GM23338 (cell line): Measurements from ENCODE around the gene LYZ. TPM values are rescaled to one million over a fixed set of nuclear protein-coding genes. Genes with fewer than 3 reads are reported as not detected.

Source experiments
- ATAC-seq: fragments of 200-7000 bp; cut with Tn5 transposase; 3 replicates; pipeline ENCODE4 v1.9.1; 2020
- DNase-seq: peaks from one replicate; pipeline ENCODE4 v3.0.0-alpha.2; 2015; ENCODE audit warnings: low spot score
- H2AFZ ChIP-seq: fragments of 200-600 bp; sonication (generic); 2 replicates; pipeline ENCODE4 v1.8.0; 2016; ENCODE audit warnings: antibody characterized with exemption, mild to moderate bottlenecking, moderate library complexity
- H3F3A ChIP-seq: fragments of 200-600 bp; sonication (generic); replicated peaks from 2 replicates; pipeline ENCODE4 v1.8.0; 2017; ENCODE audit warnings: antibody characterized with exemption, mixed run types, low read depth
- H3K27ac ChIP-seq: fragments of 200-600 bp; sonication (generic); 2 replicates; pipeline ENCODE4 v1.6.1; 2016; ENCODE audit warnings: low read depth
- H3K27me3 ChIP-seq: fragments of 200-600 bp; sonication (generic); 2 replicates; pipeline ENCODE4 v1.8.0; 2016; ENCODE audit warnings: mild to moderate bottlenecking, mixed run types, moderate library complexity; ENCODE audit not compliant: insufficient read depth
- H3K36me3 ChIP-seq: fragments of 200-600 bp; sonication (generic); 2 replicates; pipeline ENCODE4 v1.8.0; 2016; ENCODE audit warnings: mild to moderate bottlenecking; ENCODE audit not compliant: insufficient read depth
- H3K4me1 ChIP-seq: fragments of 200-600 bp; sonication (generic); 2 replicates; pipeline ENCODE4 v1.8.0; 2016; ENCODE audit warnings: mild to moderate bottlenecking, moderate library complexity; ENCODE audit not compliant: insufficient read depth
- H3K4me2 ChIP-seq: fragments of 200-600 bp; sonication (generic); 2 replicates; pipeline ENCODE4 v1.7.1; 2017; ENCODE audit warnings: mixed run types
- H3K4me3 ChIP-seq: fragments of 200-600 bp; sonication (generic); 2 replicates; pipeline ENCODE4 v1.6.1; 2016; ENCODE audit warnings: mixed run types
- H3K79me2 ChIP-seq: fragments of 200-600 bp; sonication (generic); replicated peaks from 2 replicates; pipeline ENCODE4 v1.8.0; 2017; ENCODE audit warnings: mild to moderate bottlenecking; ENCODE audit not compliant: insufficient read depth
- H3K9me2 ChIP-seq: fragments of 200-600 bp; sonication (generic); 2 replicates; pipeline ENCODE4 v1.8.0; 2017; ENCODE audit not compliant: insufficient read depth
- H4K20me1 ChIP-seq: fragments of 200-600 bp; sonication (generic); replicated peaks from 2 replicates; pipeline ENCODE4 v1.8.0; 2017; ENCODE audit warnings: mild to moderate bottlenecking; ENCODE audit not compliant: insufficient read depth
- H3K27ac Mint-ChIP-seq: 2 replicates; pipeline ENCODE4 v1.8.0; 2020; ENCODE audit warnings: inconsistent platforms, mild to moderate bottlenecking, moderate library complexity, mixed read lengths
- H3K27me3 Mint-ChIP-seq: 3 replicates; pipeline ENCODE4 v1.8.0; 2022; ENCODE audit warnings: low read depth, mild to moderate bottlenecking, moderate library complexity, mixed read lengths, inconsistent platforms; ENCODE audit not compliant: insufficient read depth, poor library complexity
- H3K36me3 Mint-ChIP-seq: 3 replicates; pipeline ENCODE4 v1.8.0; 2021; ENCODE audit warnings: low read depth, mild to moderate bottlenecking, inconsistent platforms, moderate library complexity, mixed read lengths
- H3K4me1 Mint-ChIP-seq: 3 replicates; pipeline ENCODE4 v1.8.0; 2020; ENCODE audit warnings: mild to moderate bottlenecking, inconsistent platforms, mixed read lengths
- H3K4me3 Mint-ChIP-seq: 3 replicates; pipeline ENCODE4 v1.8.0; 2021; ENCODE audit warnings: moderate library complexity, mild to moderate bottlenecking, inconsistent platforms, mixed read lengths
- H3K9me3 Mint-ChIP-seq: 3 replicates; pipeline ENCODE4 v1.8.0; 2020; ENCODE audit warnings: moderate library complexity, mild to moderate bottlenecking, inconsistent platforms, mixed read lengths
- CREB1 ChIP-seq: fragments of 250-450 bp; sonication (Bioruptor Pico); IDR thresholded peaks from 2 replicates; pipeline ENCODE4 v1.5.0; 2020; ENCODE audit warnings: low read depth, mild to moderate bottlenecking, moderate library complexity
- EZH2phosphoT487 ChIP-seq: fragments of 200-600 bp; sonication (generic); IDR thresholded peaks from one replicate; pipeline ENCODE4 v1.8.1; 2018; ENCODE audit warnings: antibody characterized with exemption; ENCODE audit not compliant: unreplicated experiment
- NANOG ChIP-seq: IDR thresholded peaks from 2 replicates; pipeline ENCODE4 v1.6.1; 2016; ENCODE audit warnings: antibody characterized with exemption, borderline replicate concordance
- POLR2AphosphoS5 ChIP-seq: IDR thresholded peaks from 2 replicates; pipeline ENCODE4 v1.6.1; 2016; ENCODE audit warnings: antibody characterized with exemption, low read depth
- ZNF462 ChIP-seq: fragments of 250-450 bp; sonication (Bioruptor Pico); IDR thresholded peaks from 2 replicates; pipeline ENCODE4 v1.5.0; 2020; ENCODE audit warnings: mild to moderate bottlenecking, moderate library complexity
- polyA plus RNA-seq: library from polyadenylated mRNA; unstranded; fragments of >200 nt; fragmentation: Nextera tagmentation; extraction: Ambion mirVana; gene quantifications from 2 replicates; pipeline ENCODE4 v1.2.1, GENCODE V29; 2016
- total RNA-seq: library from RNA; depleted of rRNA; stranded (reverse); fragments of >200 nt; shearing (Covaris generic); gene quantifications from 2 replicates; pipeline ENCODE4 v1.2.3, GENCODE V29; 2014
- TF ChIP-seq, protein P1 (sequence below): IDR thresholded peaks from one replicate; pipeline ENCODE4 v1.6.1; 2018; ENCODE audit warnings: antibody characterized with exemption; ENCODE audit not compliant: unreplicated experiment
- TF ChIP-seq, protein P2 (sequence below), 2 experiments: fragments of 200-600 bp in 1 of 2; sonication (generic) in 1 of 2; conservative IDR thresholded peaks; 2 replicates each; pipeline versions ENCODE4 v1.5.1 to v1.6.1; 2016 to 2017; ENCODE audit warnings: antibody characterized with exemption in 2 of 2, low read depth in 2 of 2, mild to moderate bottlenecking in 2 of 2, moderate library complexity in 1 of 2

Gene LYZ
- total and polyA plus RNA-seq, 2 experiments from 2014 or later, result not detected

DNA sequence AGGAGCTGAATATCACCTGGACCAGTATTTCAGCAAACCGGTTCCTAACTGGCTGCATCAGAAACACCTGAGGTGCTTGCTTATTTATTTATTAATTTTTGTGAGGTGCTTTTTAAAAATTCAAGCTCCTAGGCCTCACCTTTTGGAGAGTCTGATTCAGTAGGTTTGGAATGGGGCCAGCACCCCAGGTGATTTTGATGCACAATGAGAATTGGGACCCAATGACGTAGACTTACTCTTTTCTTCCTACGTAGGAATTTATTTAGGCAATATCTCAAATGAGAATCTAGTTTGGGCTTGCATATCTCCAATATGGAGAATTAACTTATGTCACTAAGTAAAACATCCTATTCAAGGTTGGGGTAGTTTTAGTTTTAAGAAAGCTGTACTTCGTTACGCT lies 18.6 kb downstream of the LYZ start (continued):
- TF ChIP-seq, protein P1, sequence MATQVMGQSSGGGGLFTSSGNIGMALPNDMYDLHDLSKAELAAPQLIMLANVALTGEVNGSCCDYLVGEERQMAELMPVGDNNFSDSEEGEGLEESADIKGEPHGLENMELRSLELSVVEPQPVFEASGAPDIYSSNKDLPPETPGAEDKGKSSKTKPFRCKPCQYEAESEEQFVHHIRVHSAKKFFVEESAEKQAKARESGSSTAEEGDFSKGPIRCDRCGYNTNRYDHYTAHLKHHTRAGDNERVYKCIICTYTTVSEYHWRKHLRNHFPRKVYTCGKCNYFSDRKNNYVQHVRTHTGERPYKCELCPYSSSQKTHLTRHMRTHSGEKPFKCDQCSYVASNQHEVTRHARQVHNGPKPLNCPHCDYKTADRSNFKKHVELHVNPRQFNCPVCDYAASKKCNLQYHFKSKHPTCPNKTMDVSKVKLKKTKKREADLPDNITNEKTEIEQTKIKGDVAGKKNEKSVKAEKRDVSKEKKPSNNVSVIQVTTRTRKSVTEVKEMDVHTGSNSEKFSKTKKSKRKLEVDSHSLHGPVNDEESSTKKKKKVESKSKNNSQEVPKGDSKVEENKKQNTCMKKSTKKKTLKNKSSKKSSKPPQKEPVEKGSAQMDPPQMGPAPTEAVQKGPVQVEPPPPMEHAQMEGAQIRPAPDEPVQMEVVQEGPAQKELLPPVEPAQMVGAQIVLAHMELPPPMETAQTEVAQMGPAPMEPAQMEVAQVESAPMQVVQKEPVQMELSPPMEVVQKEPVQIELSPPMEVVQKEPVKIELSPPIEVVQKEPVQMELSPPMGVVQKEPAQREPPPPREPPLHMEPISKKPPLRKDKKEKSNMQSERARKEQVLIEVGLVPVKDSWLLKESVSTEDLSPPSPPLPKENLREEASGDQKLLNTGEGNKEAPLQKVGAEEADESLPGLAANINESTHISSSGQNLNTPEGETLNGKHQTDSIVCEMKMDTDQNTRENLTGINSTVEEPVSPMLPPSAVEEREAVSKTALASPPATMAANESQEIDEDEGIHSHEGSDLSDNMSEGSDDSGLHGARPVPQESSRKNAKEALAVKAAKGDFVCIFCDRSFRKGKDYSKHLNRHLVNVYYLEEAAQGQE, result no peak
- no peak for TF ChIP-seq NANOG

DNA sequence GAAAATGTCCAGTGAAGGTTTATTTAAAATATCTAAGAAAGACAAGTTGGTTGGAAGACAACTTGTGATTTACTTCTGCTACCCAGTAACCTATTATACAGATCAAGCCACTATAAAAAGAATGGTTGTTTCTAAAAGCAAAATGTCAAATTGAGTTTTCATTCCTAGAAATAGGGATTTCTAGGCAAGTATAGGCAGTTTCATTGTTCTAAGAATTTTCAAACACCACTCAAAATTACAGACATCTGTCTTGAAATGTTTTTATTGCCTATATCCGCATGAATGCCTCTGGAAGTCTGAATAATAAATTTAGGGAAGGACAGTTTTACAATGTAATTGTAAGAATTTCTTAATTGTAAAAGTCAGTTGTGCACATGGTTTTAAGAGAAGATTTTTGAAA lies 20.0 kb downstream of the LYZ start:
- no peak overlapping the region for H2AFZ ChIP-seq
- H4K20me1 ChIP-seq, result 0 out of 2 replicates have a peak, but pooled peaks cover 9% of the 10 kb centered on the region
- H3K27me3 ChIP-seq, result no peaks in the 10 kb centered on the region
- ATAC-seq (no peak), DNase-seq (no peak)
- H3K36me3 ChIP-seq, result peaks cover 59% of the 10 kb centered on the region; the same call in 1 of the 2 replicates
- H3K4me1 Mint-ChIP-seq, result no peaks in the 10 kb centered on the region
- H3K9me2 ChIP-seq, result no peaks in the 10 kb centered on the region
- no peak overlapping the region for H3K4me3 ChIP-seq
- no peak overlapping the region for H3K4me2 ChIP-seq
- TF ChIP-seq EZH2phosphoT487, result no peak
- no peaks in the 10 kb centered on the region for H3F3A ChIP-seq
- H3K4me1 ChIP-seq, result no peaks in the 10 kb centered on the region
- H3K79me2 ChIP-seq, result peaks cover 49% of the 10 kb centered on the region
- peaks cover 74% of the 10 kb centered on the region for H3K36me3 Mint-ChIP-seq
- no peaks in the 10 kb centered on the region for H3K27me3 Mint-ChIP-seq
- no peak overlapping the region for H3K4me3 Mint-ChIP-seq
- no peak overlapping the region for H3K27ac ChIP-seq
- peaks cover 7% of the 10 kb centered on the region; the same call in 1 of the 3 replicates for H3K9me3 Mint-ChIP-seq
- no peak overlapping the region for H3K27ac Mint-ChIP-seq

DNA sequence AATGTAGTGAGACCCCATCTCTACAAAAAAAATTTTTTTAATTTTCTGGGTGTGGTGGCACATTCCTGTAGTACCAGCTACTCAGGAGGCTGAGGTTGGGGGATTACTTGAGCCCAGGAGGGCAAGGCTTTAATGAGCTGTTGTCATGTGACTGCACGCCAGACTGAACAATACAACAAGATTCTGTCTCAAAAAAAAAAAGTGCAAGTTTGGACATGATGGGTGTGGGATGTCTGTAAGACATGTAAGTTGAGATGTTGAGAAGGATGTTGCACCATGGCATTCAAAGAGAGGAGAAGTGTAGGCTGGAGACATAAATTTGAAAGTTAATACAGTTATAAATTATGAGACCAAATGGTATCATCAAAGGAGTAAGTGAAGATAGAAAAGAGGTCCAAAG lies 34.9 kb downstream of the LYZ start:
- no peaks in the 10 kb centered on the region; the same call in 2 of the 3 replicates for H3K4me1 Mint-ChIP-seq
- DNase-seq (no peak), ATAC-seq (no peak)
- no peaks in the 10 kb centered on the region for H3K9me2 ChIP-seq
- H3K4me1 ChIP-seq, result no peaks in the 10 kb centered on the region
- H3K4me2 ChIP-seq, result no peak overlapping the region
- H4K20me1 ChIP-seq, result no peaks in the 10 kb centered on the region
- peaks cover 11% of the 10 kb centered on the region; the same call in 1 of the 2 replicates for H3K36me3 ChIP-seq
- H3K4me3 Mint-ChIP-seq, result no peak overlapping the region
- H3K36me3 Mint-ChIP-seq, result peaks cover 47% of the 10 kb centered on the region
- H3K27me3 ChIP-seq, result no peaks in the 10 kb centered on the region
- no peak overlapping the region for H3K27ac ChIP-seq
- H3K27ac Mint-ChIP-seq, result no peak overlapping the region
- H3F3A ChIP-seq, result no peaks in the 10 kb centered on the region
- no peak overlapping the region for H3K4me3 ChIP-seq
- no peak overlapping the region for H2AFZ ChIP-seq
- peaks cover 11% of the 10 kb centered on the region for H3K79me2 ChIP-seq
- H3K27me3 Mint-ChIP-seq, result no peaks in the 10 kb centered on the region
- no peaks in the 10 kb centered on the region for H3K9me3 Mint-ChIP-seq
- TF ChIP-seq, protein P2, sequence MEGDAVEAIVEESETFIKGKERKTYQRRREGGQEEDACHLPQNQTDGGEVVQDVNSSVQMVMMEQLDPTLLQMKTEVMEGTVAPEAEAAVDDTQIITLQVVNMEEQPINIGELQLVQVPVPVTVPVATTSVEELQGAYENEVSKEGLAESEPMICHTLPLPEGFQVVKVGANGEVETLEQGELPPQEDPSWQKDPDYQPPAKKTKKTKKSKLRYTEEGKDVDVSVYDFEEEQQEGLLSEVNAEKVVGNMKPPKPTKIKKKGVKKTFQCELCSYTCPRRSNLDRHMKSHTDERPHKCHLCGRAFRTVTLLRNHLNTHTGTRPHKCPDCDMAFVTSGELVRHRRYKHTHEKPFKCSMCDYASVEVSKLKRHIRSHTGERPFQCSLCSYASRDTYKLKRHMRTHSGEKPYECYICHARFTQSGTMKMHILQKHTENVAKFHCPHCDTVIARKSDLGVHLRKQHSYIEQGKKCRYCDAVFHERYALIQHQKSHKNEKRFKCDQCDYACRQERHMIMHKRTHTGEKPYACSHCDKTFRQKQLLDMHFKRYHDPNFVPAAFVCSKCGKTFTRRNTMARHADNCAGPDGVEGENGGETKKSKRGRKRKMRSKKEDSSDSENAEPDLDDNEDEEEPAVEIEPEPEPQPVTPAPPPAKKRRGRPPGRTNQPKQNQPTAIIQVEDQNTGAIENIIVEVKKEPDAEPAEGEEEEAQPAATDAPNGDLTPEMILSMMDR (conservative IDR thresholded peaks at IDR 0.05; ENCODE audit: low read depth in 2 of 2), result no peak
- TF ChIP-seq POLR2AphosphoS5, result no peak
- TF ChIP-seq CREB1 (CRISPR knock-in tag), result no peak
- no peak for TF ChIP-seq ZNF462 (CRISPR knock-in tag)
- TF ChIP-seq EZH2phosphoT487, result no peak
